ENCODE results near the gene CEP19.

DNA sequence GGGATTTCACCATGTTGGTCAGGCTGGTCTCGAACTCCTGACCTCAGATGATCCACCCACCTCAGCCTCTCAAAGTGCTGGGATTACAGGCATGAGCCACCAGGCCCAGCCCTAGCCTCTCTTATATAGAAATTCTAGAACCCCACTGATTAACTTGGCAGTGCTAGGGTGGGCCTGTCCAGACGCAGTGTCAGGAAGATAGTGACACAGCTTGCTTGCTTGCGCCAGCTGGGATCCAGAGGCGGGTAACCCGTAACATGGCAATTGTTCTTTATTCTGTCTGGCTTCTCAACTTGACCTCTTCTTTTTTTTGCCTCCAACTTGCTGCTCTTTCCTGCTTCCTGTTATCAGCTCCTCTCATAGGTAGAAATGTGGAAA, 16.2 kb downstream of the CEP19 start:
- TF ChIP-seq EP300 (IDR thresholded peaks at IDR 0.05; ENCODE audit: borderline replicate concordance) (no peak), CREB1 (IDR thresholded peaks at IDR 0.05; ENCODE audit: low read depth) (no peak), EGR1 (IDR thresholded peaks at IDR 0.05) (no peak), ZBTB7A (IDR thresholded peaks at IDR 0.05; ENCODE audit: low read depth) (no peak), RAD21 (IDR thresholded peaks at IDR 0.05; ENCODE audit: low read depth) (no peak), TCF12 (IDR thresholded peaks at IDR 0.05; ENCODE audit: low read depth) (no peak)
- TF ChIP-seq, protein P1, sequence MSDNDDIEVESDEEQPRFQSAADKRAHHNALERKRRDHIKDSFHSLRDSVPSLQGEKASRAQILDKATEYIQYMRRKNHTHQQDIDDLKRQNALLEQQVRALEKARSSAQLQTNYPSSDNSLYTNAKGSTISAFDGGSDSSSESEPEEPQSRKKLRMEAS (IDR thresholded peaks at IDR 0.05), result no peak
- TF ChIP-seq, protein P2, sequence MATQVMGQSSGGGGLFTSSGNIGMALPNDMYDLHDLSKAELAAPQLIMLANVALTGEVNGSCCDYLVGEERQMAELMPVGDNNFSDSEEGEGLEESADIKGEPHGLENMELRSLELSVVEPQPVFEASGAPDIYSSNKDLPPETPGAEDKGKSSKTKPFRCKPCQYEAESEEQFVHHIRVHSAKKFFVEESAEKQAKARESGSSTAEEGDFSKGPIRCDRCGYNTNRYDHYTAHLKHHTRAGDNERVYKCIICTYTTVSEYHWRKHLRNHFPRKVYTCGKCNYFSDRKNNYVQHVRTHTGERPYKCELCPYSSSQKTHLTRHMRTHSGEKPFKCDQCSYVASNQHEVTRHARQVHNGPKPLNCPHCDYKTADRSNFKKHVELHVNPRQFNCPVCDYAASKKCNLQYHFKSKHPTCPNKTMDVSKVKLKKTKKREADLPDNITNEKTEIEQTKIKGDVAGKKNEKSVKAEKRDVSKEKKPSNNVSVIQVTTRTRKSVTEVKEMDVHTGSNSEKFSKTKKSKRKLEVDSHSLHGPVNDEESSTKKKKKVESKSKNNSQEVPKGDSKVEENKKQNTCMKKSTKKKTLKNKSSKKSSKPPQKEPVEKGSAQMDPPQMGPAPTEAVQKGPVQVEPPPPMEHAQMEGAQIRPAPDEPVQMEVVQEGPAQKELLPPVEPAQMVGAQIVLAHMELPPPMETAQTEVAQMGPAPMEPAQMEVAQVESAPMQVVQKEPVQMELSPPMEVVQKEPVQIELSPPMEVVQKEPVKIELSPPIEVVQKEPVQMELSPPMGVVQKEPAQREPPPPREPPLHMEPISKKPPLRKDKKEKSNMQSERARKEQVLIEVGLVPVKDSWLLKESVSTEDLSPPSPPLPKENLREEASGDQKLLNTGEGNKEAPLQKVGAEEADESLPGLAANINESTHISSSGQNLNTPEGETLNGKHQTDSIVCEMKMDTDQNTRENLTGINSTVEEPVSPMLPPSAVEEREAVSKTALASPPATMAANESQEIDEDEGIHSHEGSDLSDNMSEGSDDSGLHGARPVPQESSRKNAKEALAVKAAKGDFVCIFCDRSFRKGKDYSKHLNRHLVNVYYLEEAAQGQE (IDR thresholded peaks at IDR 0.05; ENCODE audit: low read depth), result no peak
